Peyer's patch (tissue), 4 donors: ENCODE data around the gene ZNF784. TPM values are rescaled to one million over a fixed set of nuclear protein-coding genes. Genes with fewer than 3 reads are reported as not detected.

Source experiments
- DNase-seq, 3 donors: peaks; one replicate each; pipeline ENCODE4 v3.0.0-alpha.2; 2017 to 2019
- H3K27ac ChIP-seq, 4 donors: fragments of 200-600 bp; sonication (generic); one replicate each; pipeline ENCODE4 v1.5.1; 2016 to 2019
- H3K27me3 ChIP-seq, 2 donors: fragments of 200-600 bp; sonication (generic); one replicate each; pipeline ENCODE4 v1.5.1; 2019
- H3K36me3 ChIP-seq, 3 donors: fragments of 200-600 bp; sonication (generic); one replicate each; pipeline ENCODE4 v1.5.1; 2016 to 2019
- H3K4me1 ChIP-seq, 4 donors: fragments of 200-600 bp; sonication (generic); one replicate each; pipeline ENCODE4 v1.5.1; 2016 to 2019
- H3K4me3 ChIP-seq, 4 donors: fragments of 200-600 bp; sonication (generic); 1 replicate in 3 of 4; 2 replicates in 1 of 4; pipeline ENCODE4 v1.5.1; 2016 to 2019; ENCODE audit warnings: mild to moderate bottlenecking in 1 of 4
- H3K9me3 ChIP-seq, 4 donors: fragments of 200-600 bp; sonication (generic); one replicate each; pipeline ENCODE4 v1.5.1; 2016 to 2019; ENCODE audit warnings: mild to moderate bottlenecking in 1 of 4
- POLR2A ChIP-seq, 2 donors: fragments of 450-650 bp; IDR thresholded peaks; one replicate each; pipeline ENCODE4 v1.5.1; 2017; ENCODE audit warnings: antibody characterized with exemption in 2 of 2, mild to moderate bottlenecking in 2 of 2, moderate library complexity in 2 of 2
- total RNA-seq, 4 donors: library from RNA; depleted of rRNA; stranded (reverse); fragments of >200 nt; gene quantifications; one replicate each; pipeline ENCODE4 v1.1.0, GENCODE V29; 2016
- TF ChIP-seq, protein P1 (sequence below), 6 experiments: fragments of 450-650 bp in 4 of 6; fragments of 200-600 bp in 2 of 6; sonication (generic) in 1 of 6; IDR thresholded peaks; one replicate each; pipeline ENCODE4 v1.5.1; 2017 to 2019; ENCODE audit warnings: antibody characterized with exemption in 6 of 6, mild to moderate bottlenecking in 3 of 6, moderate library complexity in 1 of 6

ZNF784 gene
- total RNA-seq, 4 donors from 2014 or later = 6.0 to 18.3 (median 12.3) TPM

DNA sequence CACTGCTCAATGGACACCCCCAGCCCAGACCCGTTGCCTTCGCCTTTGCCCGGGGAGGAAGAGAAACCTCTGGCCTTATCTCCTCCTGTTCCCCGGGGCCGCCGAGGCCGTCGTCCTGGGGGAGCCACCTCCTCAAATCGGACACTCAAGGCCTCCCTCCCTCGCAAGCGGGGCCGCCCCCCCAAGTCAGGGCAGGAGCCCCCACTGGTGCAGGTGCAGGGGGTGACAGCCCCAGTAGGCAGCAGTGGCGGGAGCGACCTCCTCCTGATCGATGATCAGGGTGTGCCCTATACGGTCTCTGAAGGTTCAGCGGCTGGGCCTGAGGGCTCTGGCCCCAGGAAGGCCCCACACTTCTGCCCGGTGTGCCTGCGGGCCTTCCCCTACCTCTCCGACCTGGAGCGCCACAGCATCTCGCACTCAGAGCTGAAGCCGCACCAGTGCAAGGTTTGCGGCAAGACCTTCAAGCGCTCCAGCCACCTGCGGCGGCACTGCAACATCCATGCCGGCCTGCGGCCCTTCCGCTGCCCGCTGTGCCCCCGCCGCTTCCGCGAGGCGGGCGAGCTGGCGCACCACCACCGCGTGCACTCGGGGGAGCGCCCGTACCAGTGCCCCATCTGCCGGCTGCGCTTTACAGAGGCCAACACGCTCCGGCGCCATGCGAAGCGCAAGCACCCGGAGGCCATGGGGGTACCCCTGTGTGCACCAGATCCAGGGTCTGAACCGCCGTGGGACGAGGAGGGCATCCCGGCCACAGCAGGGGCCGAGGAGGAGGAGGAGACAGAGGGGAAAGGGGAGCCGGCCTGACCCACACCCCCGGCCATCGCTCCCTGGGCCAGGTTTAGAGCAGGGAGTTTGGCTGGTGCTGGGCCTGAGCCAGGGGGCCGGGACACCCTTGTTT is 22.0 kb downstream of the ZNF784 start:
- TF ChIP-seq POLR2A (IDR thresholded peaks at IDR 0.05) = no peak
- TF ChIP-seq, protein P1, sequence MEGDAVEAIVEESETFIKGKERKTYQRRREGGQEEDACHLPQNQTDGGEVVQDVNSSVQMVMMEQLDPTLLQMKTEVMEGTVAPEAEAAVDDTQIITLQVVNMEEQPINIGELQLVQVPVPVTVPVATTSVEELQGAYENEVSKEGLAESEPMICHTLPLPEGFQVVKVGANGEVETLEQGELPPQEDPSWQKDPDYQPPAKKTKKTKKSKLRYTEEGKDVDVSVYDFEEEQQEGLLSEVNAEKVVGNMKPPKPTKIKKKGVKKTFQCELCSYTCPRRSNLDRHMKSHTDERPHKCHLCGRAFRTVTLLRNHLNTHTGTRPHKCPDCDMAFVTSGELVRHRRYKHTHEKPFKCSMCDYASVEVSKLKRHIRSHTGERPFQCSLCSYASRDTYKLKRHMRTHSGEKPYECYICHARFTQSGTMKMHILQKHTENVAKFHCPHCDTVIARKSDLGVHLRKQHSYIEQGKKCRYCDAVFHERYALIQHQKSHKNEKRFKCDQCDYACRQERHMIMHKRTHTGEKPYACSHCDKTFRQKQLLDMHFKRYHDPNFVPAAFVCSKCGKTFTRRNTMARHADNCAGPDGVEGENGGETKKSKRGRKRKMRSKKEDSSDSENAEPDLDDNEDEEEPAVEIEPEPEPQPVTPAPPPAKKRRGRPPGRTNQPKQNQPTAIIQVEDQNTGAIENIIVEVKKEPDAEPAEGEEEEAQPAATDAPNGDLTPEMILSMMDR (IDR thresholded peaks at IDR 0.05) = no peak
- peaks cover 0 to 40% (median 14%) of the 10 kb centered on the region in 4 donors for H3K4me1 ChIP-seq
- no peak overlapping the region for H3K27ac ChIP-seq
- H3K4me3 ChIP-seq = no peak overlapping the region
- peaks cover 0 to 3% (median 0%) of the 10 kb centered on the region in 3 donors for H3K36me3 ChIP-seq
- no peaks in the 10 kb centered on the region for H3K9me3 ChIP-seq
- no peak for DNase-seq
- no peaks in the 10 kb centered on the region for H3K27me3 ChIP-seq

DNA sequence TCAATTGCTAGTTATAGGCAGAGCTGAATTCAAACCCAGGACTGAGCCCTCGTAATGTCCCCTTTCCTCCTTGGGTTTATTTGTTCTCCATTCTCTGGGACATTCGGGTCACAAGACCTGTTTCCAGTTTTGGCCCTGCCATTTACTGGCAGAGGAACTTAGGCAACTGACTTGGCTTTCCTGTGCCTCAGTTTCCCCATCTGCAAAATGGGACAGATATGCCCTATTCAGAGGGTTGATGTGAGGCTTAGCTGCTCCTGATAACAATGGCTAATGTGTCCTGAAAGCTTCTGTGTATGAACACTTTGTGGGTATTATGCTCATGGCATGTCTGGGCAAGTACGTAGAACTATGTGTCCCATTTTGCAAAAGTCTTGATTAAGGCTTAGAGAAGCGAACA is 23.3 kb downstream of the ZNF784 start:
- Histone ChIP-seq H3K27me3 (no peaks in the 10 kb centered on the region), H3K4me1 (peaks cover 0 to 32% (median 10%) of the 10 kb centered on the region in 4 donors), H3K27ac (peak overlapping the region; percentile 96 to 98 (median 96)), H3K4me3 (peak overlapping the region; percentile 61 to 99 (median 72)), H3K36me3 (peaks cover 0 to 16% (median 0%) of the 10 kb centered on the region in 3 donors), H3K9me3 (no peaks in the 10 kb centered on the region)
- no peak for TF ChIP-seq POLR2A (IDR thresholded peaks at IDR 0.05)
- TF ChIP-seq, protein P1 (IDR thresholded peaks at IDR 0.05) = no peak
- DNase-seq = no peak

DNA sequence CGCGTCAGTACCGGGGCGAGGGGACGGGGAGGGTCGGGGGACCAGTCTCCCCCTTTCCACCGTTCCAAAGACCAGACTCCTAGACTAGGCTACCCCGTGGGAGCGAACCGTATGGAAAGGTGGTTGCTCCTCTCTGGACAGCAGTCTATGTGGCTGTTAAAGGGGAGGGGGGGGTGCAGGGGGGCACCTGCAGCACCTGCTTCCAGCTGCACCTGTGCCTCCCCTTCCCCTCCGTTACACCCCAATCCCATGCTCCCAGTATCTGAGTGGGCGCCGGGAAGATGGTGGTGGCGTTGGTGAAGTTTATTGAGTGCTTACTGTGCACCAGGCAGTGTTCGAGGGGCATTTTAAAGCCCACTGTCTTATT is 23.7 kb downstream of the ZNF784 start:
- H3K4me3 ChIP-seq = peak overlapping the region; percentile 61 to 99 (median 72)
- TF ChIP-seq, protein P1 (IDR thresholded peaks at IDR 0.05) = no peak
- no peak for TF ChIP-seq POLR2A (IDR thresholded peaks at IDR 0.05)
- H3K9me3 ChIP-seq = no peaks in the 10 kb centered on the region
- H3K4me1 ChIP-seq = peaks cover 0 to 30% (median 10%) of the 10 kb centered on the region in 4 donors
- no peaks in the 10 kb centered on the region for H3K27me3 ChIP-seq
- H3K36me3 ChIP-seq = peaks cover 0 to 20% (median 0%) of the 10 kb centered on the region in 3 donors
- peak overlapping the region; percentile 96 to 98 (median 96) for H3K27ac ChIP-seq
- DNase-seq = no peak

DNA sequence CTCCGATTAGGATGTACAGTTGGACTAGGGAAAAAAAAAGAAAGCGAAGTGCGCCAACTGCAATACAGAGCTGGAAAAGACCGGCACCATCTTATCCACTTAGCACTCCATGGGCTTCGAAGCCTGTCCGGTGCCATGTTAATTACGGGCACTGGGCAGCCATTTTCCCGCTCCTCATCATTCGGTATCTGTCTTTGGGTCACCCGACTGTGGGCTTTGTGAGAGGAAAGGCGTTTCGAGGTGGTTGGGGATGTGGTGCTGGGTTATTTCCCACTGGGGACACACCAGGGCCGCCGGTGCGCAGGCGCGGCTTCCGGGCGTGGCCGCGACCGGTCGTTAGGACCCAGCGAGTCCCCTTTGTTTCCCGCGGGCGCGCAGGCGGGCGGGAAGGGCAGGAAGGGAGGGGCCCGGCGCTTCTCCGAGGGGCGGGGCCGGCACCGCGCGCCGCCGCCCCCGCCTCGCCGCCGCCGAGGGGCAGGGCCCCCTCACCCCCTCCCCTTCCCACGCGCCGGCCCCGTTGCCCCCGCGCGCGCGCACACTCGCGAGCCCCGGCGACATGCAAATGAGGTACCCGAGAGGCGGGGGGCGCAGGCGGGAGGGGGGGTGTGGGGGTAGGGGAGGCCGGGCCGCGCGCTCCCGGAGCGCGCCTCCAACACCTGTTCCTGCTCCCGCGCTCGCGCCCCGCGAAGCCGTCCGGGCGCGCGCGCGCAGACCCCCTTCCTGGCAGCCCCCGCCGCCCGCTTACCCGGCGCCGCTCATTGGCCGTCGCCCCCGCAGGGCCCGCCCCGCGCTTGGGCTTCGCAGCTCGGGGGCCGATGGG is 24.3 kb downstream of the ZNF784 start, which contains the start of gene ZNF524:
Gene ZNF524 (plus strand): TSS at position 447 of the 820 bp plus-strand sequence. CDS start 1,825 bp downstream, outside the sequence.
- TF ChIP-seq, protein P1 (IDR thresholded peaks at IDR 0.05) = peak in 1 of 6 experiments; percentile 8
- peak in 1 of 2 donors; percentile 21 for TF ChIP-seq POLR2A (IDR thresholded peaks at IDR 0.05)
- Histone ChIP-seq H3K27me3 (no peaks in the 10 kb centered on the region), H3K36me3 (peaks cover 0 to 26% (median 0%) of the 10 kb centered on the region in 3 donors), H3K9me3 (no peaks in the 10 kb centered on the region), H3K27ac (peak within 1 kb of the TSS; percentile 96 to 98 (median 96)), H3K4me3 (peak within 1 kb of the TSS; percentile 61 to 99 (median 72)), H3K4me1 (peaks cover 0 to 30% (median 10%) of the 10 kb centered on the region in 4 donors)
- DNase-seq = peak; percentile 84 to 92 (median 92)

DNA sequence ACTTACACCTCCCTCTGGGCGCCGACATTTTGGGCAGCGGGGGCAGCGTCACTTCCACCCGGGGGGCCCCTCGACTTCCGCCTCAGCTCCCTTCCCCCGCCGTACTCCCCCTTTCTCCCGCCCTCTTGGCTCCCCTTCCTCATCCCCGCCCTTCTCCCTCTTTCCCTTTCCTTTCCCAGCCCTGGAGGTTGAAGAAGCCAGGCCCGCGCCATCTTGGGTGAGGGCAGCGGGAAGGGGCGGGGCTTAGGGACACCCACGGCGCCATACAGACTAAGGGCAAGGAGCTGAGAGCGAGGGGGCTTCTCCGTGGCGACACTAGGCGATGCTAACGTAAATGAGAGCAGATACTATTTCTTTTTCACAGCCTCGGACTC is 24.9 kb downstream of the ZNF784 start, which contains the start of gene FIZ1:
Gene FIZ1 (minus strand): TSS at position 50 of the 374 bp plus-strand sequence. CDS start 1,652 bp downstream, outside the sequence.
- H3K4me3 ChIP-seq = peak within 1 kb of the TSS; percentile 61 to 99 (median 72)
- DNase-seq = peak; percentile 98 to 99 (median 98)
- no peak for TF ChIP-seq POLR2A (IDR thresholded peaks at IDR 0.05)
- TF ChIP-seq, protein P1 (IDR thresholded peaks at IDR 0.05) = no peak
- H3K36me3 ChIP-seq = peaks cover 0 to 29% (median 0%) of the 10 kb centered on the region in 3 donors
- no peaks in the 10 kb centered on the region for H3K27me3 ChIP-seq
- peaks cover 0 to 25% (median 8%) of the 10 kb centered on the region in 4 donors for H3K4me1 ChIP-seq
- H3K27ac ChIP-seq = peak within 1 kb of the TSS; percentile 96 to 98 (median 96)
- H3K9me3 ChIP-seq = no peaks in the 10 kb centered on the region
